ENCODE measurements around the gene SLC15A2.

The SLC15A2 gene

GRCh38 chr3:121985846-121986245, 91.6 kb downstream of the SLC15A2 start:
- no peak for DNase-seq

GRCh38 chr3:121988146-121988545, 93.9 kb downstream of the SLC15A2 start:
- no peak for DNase-seq

- no peak for DNase-seq
These were observed 95.7 kb downstream of the SLC15A2 start for GRCh38 chr3:121989943-121990342.

- no peak for DNase-seq
These were observed 98.7 kb downstream of the SLC15A2 start for GRCh38 chr3:121992601-121993560.

Data from activated naive CD4-positive, alpha-beta T cell treated with anti-CD3 and anti-CD28 coated beads, Interleukin-2, amount 50 U/mL, for 16 hours (primary cell).